ENCODE measurements around the gene CLIC4.

- TF ChIP-seq CTCF (IDR thresholded peaks at IDR 0.05 in 4 of 5, conservative IDR thresholded peaks at IDR 0.05 in 1 of 5): no peak
- no peak for TF ChIP-seq POLR2A (IDR thresholded peaks at IDR 0.05)
Observed at GRCh38 chr1:24874056-24874455, 128.8 kb downstream of the CLIC4 start.
